Ecto neural progenitor cell (in vitro differentiated cells): ENCODE results near the gene AP1S1.
A peak's percentile ranks its signal among the peaks of the same experiment; 100 is the strongest.
"Not testable (repeated sequence)": the region's sequence is repeated elsewhere in the genome, so short reads cannot be mapped to it uniquely, and the experiment has no call there.

ENCODE experiments used
- DNase-seq: peaks from one replicate; pipeline ENCODE4 v3.0.0-alpha.2; 2018; ENCODE audit warnings: low spot score

The AP1S1 gene

DNA sequence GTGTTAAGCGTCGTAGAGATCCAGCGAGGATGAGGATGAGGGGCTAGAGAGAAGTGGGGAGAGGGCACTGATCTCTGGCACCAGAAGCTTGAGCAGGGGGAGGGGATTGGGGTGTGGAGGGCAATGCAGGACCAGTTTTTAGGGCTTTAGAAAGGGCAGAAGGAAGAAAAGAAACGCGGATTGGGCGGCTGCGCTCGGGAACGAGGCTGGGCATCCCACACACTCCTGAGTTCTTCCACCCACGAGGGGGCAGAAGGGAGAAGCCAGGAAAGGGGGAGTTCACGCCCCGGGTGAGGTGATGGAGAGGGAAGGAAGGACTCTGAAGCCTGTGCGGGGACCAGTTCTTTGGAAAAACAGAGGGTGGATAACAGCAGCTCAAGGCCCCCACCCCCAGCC, 17.2 kb downstream of the AP1S1 start:
- DNase-seq: no peak

DNA sequence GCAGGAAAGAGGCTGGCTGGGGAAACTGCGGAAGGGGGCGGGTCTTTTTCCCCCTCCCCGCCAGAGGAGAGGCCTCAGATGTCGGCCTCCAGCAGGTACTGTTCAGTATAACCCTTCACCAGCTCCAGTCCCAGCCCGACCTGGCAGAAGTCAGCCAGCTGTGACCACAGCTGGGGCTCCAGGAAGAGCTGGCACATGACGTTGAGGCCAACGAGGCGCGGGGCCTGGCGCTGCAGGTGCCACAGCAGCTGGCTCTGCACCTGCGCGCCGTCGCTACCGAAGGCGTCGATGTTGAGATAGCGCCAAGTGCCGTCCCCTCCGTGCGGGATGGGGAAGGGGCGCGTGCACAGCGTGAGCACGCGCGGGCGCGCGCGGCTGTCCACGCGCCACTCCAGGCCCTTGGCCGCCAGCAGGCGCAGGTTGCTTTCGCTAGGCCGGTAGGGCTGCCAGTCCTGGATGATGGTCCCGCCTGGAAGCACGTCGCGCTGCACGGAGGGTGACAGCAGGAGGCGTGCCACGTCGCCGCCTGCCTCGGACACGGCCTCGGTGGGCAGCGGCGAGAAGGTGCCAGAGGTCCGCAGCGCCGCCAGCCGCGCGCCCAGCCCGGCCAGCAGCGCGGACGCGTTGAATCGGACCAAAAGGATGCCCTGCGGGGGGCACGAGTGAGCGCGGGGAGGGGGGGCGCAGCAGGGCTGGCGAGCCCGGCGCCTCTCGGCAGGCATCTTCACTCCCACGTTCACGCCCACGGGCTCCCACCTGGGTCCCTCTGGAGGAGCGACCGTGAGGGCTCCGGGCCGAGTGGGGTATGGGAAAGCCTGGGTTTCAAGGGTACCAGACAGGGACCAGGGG, 18.0 kb downstream of the AP1S1 start:
- peak; percentile 55 for DNase-seq

DNA sequence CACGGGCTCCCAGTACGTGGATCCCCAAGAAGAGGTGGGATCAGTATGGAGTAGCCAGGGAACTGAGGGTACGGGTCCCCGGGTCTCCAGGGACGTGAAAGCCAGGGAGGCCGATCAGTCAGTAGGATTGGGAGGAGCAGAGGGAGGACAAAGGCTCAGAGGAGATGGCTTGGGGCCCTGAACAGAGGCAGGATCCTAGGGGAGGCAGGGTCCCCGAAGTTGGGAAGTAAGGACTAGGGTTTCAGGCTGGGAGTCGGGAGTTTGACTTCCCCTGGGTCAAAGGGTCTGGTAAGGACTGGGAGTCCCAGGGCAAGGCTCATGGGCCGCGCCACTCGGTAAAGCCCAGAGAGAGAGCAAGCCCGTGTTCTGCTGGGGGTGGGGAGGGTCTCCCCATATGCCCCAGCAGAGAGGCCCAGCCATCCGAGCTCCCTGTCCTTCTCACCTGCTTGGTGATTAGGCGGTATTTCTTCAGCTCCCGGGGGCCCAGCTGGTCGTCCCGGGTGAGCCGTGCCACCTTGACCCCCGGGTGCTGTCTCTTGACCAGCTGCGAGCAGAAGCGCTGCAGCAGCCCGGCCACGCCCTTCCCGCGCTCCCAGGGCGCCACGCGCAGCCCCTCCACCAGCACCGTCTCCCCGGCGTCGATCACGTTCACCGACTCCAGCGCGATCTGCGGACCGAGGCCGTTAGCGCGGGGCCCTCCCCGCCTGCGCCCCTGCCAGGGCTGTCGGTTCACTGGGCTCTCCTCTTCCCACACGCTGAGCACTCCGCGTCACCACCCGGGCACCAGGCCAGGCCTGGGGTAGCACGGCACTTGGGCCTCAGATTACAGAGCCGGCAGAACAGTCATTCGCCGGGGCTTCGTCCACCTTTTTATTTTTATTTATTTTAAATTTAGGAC, 18.8 kb downstream of the AP1S1 start:
- no peak for DNase-seq

DNA sequence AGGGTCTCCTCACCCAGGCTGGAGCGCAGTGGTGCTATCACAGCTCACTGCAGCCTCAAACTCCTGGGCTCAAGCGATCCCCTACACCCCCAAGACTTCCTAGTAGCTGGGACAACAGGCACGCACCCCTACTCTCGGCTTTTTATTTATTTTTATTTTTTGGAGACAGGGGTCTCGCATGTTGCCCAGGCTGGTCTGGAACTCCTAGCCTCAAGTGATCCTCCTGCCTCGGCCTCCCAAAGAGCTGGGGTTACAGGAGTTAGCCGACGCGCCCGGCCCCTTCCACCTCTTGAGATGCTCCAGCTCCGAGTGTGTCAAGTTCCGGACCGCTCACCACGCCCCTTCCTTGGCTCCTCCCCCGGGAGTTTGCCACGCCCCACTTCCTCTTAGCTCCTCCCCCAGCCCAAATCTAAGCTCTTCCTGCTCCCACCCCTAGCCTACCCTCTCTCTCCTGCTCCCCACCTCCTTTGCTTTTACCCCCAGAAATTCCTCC, 19.5 kb downstream of the AP1S1 start:
- peak; percentile 80 for DNase-seq

DNA sequence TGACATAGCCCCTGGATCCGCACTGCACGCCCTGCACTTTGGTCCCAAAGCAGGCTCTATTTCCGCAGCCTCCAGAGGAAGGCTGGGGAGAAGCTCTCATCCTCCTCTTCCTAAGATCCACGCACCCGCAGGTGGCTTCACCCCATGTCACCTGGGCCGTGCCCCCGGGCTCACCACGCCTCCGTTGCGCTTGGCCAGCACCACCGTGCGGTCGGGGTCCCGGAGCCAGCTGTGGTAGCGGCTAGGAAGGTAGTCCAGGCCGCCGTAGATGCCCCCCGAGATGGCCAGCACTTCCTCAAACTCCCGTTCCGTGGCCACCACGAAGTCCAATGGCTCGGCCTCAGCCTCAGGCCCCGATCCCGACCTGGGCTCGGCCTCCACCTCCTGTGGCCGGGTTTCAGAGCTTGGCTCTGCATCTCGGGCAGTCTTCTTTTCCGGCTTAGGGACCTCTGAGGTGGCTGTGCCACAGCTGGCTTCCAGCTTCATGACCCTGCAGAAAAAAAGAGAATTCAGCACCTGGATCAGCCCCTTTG, 20.1 kb downstream of the AP1S1 start:
- peak; percentile 56 for DNase-seq

DNA sequence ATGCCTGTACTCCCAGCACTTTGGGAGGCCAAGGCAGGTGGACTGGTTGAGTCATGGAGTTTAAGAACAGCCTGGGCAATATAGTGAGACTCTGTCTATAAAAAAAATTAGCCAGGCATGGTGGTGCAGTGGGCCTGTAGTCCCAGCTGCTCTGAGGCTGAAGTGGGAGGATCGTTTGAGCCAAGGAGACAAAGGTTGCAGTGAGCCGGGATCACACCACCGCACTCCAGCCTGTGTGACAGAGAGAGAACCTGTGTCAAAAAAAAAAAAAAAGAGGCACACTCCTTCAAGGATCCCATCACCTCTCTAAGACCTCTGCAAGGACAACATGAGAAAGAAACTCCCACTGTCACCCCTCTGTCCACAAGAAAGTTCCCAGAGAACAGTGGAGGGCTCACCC, 21.4 kb downstream of the AP1S1 start:
- no peak for DNase-seq

DNA sequence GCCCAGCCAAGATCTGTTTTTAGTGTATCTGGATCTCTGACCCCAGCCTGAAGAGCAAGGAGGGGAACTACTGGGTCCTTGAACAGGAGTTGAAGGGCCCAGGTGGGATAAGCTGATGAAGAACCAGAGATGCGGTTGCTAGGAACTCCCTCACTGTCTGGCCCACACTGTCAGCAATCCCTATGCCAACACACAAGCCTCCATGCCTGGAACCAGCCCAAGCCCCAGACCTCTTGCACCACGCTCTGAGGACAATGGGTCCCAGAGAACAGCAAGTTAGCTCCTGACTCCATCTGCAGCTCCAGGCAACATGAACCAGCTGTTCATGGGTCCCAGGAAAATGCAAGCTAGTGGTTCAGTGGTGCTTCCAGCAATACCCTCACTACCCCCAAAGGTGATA, 23.4 kb downstream of the AP1S1 start:
- DNase-seq: no peak

DNA sequence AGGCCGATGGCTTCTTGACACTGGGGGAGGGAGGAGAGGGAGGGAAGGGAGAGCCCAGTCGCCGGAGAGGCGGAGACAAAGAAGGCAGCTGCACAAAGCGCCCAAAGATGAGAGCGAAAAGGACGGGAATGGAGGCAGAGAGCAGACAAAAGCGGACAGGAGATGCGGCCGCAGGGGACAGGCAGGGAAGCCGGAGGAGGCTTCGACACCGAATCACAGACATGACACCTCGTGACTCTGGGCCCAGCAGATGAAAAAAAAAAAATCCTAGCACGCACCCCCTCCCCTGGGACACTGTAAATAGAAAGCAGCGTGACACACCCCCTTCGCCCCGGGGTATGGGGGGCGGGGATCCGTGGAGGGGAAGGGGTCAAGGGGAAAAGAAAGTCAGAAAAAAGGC, 24.8 kb downstream of the AP1S1 start:
- DNase-seq: no peak

DNA sequence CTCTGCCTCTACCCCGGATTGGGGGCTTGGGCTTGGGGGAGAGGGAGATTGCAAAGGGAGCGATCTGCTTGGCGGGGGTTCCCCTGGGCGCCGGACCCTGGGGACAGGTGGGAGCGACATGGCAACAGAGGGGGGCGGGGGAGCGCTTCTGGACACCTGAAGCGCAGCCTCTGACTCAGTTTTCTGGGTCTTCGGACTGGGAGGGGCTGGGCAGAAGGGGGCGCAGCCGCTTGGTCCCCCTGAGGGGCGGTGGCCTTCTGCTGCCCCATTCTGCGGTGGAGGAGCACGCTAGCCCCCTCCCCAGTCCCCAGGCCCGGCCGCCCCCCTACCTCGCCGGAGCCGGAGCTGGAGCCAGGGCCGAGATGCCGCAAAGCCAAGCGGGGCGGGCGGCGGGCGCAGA, 25.4 kb downstream of the AP1S1 start:
- no peak for DNase-seq

DNA sequence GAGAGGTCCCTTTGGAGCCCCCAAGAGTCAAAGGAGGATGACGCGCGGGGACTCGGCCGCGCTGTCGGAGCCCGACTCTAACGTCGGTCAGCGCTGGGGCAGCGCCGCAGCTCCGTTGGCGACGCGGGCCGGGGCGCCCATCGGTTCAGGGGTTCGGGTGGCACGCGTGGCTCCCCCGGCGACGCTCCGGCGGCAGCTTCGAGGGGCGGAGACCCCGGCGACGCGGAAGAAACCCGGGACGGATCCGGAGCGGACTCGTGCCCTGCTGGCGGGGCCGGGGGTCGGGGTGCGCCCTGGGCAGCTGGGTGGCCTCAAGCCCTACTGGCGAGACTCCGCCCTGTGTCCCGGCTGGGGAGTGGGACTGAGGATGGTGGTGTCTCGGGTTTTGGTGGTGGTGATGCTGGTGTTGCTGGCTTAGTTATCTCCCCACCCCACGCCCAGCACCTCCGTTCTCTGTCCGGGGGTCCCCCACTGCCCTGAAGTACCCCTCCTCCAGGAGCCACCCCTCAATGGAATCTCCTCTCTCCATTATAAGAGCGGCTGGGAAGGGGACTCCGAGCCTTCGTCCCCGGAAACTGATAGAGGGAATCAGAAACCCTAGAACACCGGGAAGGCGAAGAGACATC, 26.0 kb downstream of the AP1S1 start, which contains the start of gene NAT16:
NAT16 (minus strand) TSS at position 164 of the 626 bp plus-strand sequence. CDS start 5,486 bp downstream, outside the sequence.
- DNase-seq: no peak

DNA sequence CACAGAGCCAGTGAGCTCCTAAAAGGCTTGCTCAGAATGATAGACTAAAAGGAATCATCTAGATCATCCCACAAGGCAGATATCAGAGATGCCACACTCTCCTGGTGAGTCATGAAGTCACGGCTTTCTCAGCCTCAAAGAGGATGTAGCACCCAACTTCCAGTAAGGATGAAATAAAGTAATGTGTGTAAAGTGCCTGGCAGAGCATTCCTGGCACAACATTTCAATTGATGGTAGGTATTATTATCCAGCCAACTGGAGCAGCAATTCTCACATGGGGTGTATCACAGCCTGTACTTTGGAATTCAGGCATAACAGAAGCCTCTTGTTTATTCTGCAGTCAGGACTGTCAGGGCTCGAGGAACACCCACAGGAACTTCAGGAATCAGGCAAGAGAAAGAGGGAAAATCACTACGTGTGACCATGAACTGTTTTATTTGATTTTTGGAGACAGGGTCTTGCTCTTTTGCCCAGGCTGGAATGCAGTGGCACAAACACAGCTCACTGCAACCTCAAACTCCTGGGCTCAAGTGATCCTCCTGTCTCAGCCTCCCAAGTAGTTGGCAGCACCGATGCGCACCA, 31.1 kb downstream of the AP1S1 start:
- DNase-seq: no peak

DNA sequence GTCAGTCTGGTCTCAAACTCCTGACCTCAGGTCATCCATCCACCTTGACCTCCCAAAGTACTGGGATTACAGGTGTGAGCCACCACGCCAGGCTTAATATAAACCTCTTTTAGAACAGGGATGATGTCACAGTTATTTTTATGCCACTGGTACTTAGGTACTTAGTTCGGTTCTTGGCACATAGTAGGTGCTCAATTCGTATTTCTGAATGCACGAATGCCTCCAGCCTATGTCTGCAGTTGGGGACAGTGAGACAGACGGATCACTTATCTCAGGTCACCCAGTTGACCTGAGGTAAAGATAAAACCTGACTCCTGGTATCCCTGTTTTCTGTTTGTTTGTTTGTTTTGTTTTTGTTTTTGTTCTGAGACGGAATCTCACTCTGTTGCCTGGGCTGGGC, 31.9 kb downstream of the AP1S1 start:
- no peak for DNase-seq

DNA sequence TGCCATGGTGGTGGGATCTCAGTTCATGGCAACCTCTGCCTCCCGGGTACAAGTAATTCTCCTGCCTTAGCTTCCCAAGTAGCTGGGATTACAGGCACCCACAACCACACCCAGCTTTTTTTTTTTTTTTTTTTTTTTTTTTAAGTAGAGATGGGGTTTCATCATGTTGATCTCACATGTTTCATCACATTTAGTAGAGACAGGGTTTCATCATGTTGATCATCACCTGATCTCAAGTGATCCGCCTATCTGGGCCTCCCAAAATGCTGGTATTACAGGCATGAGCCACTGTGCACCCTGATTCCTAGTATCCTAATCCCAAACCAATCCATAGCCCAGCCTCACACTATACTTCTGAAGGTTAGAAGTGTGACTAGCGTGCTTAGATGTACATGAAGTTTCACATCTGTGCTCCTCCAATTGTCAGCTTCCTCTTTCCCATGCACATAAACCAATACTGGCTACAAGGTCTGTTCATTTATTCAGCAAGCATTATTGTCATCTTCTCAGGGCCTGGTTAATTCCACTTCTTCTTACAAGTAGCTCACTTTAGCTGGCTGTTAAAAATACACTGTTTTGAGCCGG, 32.7 kb downstream of the AP1S1 start:
- no peak for DNase-seq

DNA sequence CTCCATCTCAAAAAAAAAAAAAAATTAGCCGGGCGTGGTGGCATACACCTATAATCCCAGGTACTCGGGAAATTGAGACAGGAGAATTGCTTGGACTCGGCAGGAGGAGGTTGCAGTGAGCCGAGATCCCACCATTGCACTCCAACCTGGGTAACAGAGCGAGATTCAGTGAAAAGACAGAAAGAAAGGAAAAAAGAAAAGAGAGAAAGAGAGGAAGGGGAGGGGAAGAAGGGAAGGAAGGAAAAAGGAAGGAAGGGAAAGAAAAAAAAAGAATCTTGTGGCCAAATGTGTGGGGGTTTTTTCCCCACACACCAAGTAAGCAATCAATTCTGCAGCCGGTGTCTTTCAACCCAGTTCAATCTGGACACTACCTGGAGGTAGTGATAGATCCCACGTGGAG, 34.8 kb downstream of the AP1S1 start:
- DNase-seq: no peak

DNA sequence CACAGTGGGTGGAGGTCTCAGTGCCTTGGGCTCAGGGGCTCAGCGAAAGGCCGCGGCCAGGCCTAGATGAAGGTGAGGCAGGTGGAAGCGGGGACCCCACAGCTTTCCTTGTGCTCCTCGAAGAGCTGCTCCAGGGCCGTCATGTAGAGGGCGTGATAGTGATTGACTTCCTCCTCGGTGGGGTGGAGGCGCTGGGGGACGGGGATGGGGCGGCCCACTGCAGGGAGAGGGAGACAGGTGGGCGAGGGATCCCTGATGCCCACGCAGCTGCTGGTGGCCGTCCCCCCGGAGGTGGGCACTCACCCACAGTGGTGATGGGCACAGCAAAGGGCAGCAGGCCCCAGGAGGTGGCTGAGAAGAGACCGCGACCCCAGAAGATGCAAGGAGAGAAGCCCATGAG, 41.6 kb downstream of the AP1S1 start:
- DNase-seq: no peak

DNA sequence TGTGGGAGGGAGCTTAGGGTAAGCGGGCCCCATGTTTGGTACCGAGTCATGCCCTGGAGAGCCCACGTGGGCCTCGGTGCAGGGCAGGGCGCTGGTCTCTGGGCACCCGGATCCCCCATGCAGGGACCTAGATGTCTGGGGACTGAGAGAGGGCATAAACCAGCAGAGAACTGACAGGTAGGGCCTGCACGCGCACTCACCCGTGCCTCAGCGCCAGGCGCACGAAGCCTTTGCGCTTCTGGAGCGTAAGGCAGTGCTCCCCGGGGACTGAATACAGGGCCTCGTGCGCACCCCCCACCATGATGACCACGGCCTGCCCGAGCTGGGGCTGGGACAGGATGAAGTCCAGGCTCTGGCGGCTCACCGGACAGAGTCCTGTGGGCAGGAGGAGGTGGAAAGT, 43.7 kb downstream of the AP1S1 start:
- no peak for DNase-seq

DNA sequence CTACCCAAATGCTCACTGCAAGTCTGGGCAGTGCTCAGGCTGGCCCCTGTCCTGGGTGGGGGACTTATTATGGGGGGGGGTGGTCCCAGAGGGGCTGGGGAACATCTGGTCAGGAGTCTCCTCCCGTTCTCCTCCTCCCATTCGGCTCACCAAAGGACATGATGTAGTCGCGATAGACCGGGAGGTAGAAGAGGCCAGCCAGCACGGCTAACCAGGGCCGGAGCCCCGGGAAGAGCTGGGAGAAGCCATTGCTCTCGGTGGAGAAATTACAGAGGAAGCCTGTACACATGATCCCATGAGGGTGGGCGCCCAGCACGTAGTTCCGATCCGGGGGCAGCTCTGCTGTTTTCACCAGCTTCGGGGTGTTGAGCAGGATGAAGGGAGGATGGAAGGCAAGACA, 44.2 kb downstream of the AP1S1 start:
- DNase-seq: no peak

DNA sequence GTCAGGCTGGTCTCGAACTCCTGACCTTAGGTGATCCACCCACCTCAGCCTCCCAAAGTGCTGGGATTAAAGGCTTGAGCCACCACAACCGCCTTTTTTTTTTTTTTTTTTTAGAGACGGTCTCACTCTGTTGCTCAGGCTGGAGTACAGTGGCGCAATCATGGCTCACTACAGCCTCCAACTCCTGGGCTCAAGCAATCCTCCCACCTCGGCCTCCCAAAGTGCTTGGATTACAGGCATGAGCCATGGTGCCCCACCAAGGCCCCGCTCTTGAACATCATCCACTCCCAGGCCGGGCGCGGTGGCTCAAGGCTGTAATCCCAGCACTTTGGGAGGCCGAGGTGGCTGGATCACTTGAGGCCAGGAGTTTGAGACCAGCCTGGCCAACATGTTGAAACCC, 45.2 kb downstream of the AP1S1 start:
- DNase-seq: not testable (repeated sequence)

DNA sequence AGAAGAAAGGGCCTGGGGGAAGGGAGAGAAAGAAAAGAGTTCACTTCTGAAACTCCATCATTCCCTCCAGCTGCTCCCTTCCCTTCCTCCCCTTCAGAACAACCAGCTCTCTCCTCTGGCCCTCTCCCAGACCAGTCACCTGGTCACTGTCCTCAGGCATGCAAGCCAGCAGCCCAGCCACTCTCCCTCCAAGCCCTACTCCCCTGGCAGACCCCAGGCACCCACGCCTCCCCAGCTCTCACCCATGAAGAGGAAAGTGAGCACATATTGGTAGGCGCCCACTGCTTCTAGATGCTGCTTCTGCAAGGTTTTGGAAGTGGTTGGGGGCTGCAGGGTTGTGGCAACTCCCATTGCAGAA, 46.2 kb downstream of the AP1S1 start:
- DNase-seq: no peak

DNA sequence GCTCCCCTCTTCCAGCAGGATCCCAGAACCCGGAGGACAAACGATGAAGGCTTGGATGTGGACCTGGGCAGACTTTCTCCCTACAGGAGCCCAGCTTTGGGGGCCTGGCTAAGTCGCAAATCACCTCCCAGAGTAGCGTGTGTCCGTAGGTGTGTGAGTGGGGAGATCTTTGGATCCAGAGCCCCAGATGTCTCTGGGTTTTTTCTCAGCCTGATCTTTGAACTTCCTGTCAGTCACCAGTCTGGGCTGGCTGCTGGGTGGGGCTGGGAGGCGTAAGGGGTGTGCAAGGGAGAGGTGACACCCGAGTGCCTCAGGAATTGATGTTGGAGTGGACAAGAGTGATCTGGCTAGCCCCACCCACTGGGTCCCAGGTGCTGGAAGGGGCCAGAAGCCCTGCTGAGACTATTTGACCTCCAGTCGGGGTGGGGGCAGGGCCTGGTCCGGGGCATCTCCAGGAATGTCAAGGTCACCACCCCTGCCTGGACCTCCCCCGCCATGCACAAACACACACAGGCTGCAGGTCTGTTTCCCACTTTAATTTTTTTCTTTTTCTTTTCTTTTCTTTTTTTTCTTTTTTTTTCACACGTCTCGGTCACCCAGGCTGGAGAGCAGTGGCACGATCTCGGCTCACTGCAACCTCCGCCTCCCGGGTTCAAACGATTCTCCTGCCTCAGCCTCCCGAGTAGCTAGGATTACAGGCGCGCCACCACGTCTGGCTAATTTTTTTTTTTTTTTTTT, 46.8 kb downstream of the AP1S1 start, which contains the start of gene MOGAT3:
MOGAT3 (minus strand) TSS at position 175 of the 738 bp plus-strand sequence. CDS start 182 bp downstream, outside the sequence.
- no peak for DNase-seq
